GM12864 (cell line): ENCODE measurements around the gene FSTL5.

Source experiments
- DNase-seq: peaks from one replicate; pipeline ENCODE4 v3.0.0-alpha.2; 2011; ENCODE audit warnings: low read depth
- H3K4me3 ChIP-seq: 2 replicates; pipeline ENCODE4 v1.5.1; 2011; ENCODE audit warnings: mild to moderate bottlenecking, low read depth, low read length, control low read depth
- TF ChIP-seq, protein P1 (sequence below): IDR thresholded peaks from 2 replicates; pipeline ENCODE4 v1.5.1; 2011; ENCODE audit warnings: low read depth, mild to moderate bottlenecking, moderate library complexity, low read length, control low read depth, inconsistent platforms; ENCODE audit errors: missing control alignments

Gene FSTL5

DNA sequence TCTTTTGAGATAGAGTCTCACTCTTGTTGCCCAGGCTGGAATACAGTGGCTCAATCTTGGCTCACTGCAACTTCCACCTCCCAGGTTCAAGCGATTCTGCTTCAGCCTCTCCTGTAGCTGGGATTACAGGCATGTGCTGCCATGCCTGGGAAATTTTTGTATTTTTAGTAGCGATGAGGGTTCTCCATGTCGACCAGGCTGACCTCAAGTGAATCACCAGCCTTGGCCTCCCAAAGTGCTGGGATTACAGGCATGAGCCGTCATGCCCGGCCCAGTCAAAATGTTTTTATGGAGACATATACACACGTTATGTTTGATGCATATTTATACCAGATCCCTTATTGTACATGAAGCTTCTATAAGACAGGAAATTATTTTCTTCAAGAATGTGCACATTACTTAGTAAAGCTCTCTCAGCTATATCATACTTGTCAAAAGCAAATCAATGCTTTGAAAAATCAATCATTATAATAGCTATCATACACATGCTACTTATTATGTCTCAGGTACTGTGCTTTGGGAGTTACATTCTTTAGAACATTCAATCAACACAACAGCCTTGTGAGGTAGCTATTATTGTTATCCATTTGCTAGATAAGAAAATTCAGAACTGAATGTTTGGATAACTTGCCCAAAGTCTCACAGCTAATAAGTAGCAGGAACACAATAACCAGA lies 269.2 kb downstream of the FSTL5 start:
- H3K4me3 ChIP-seq: no peak overlapping the region
- TF ChIP-seq, protein P1, sequence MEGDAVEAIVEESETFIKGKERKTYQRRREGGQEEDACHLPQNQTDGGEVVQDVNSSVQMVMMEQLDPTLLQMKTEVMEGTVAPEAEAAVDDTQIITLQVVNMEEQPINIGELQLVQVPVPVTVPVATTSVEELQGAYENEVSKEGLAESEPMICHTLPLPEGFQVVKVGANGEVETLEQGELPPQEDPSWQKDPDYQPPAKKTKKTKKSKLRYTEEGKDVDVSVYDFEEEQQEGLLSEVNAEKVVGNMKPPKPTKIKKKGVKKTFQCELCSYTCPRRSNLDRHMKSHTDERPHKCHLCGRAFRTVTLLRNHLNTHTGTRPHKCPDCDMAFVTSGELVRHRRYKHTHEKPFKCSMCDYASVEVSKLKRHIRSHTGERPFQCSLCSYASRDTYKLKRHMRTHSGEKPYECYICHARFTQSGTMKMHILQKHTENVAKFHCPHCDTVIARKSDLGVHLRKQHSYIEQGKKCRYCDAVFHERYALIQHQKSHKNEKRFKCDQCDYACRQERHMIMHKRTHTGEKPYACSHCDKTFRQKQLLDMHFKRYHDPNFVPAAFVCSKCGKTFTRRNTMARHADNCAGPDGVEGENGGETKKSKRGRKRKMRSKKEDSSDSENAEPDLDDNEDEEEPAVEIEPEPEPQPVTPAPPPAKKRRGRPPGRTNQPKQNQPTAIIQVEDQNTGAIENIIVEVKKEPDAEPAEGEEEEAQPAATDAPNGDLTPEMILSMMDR: no peak
- DNase-seq: no peak

DNA sequence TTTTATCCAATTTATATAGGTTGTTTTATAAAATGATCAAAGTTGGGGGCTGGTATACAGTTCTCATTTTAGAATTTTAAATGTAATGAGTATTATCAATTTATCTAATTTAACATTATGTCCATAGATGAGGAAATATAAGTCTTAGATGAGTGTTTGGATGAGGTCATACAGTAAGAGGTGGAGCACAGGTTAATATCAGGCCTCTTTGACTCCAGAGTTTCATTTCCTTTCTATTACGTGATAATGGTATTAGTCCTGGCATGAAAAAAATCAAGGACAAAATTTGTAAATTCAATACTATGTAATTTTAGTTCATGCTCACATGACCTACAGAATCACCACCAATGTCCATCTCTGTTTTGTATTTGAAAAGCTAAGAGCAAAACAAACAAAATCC lies 269.8 kb downstream of the FSTL5 start:
- DNase-seq: no peak
- no peak overlapping the region for H3K4me3 ChIP-seq
- TF ChIP-seq, protein P1: no peak

- H3K4me3 ChIP-seq: no peak overlapping the region
- TF ChIP-seq, protein P1: no peak
- DNase-seq: no peak
Observed at GRCh38 chr4:161893566-161893965, 270.2 kb downstream of the FSTL5 start.

DNA sequence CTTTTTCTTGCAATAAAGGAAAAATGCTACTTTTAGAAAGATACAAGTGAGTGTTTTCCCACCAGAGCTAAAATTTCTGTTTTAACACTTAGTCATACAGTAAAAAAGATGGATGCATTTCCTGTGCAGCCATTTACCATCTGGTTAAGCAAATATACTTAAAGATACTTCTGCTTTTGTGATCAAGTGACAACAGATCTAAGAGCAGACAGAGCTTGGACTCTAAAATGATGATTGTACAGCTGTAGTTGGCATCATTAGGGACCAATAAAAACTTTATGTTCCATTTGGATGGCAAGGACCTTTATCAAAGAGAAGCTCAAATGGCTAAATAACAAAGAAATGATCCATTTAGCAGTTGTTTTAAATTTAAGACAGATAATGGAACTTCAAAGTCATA lies 270.8 kb downstream of the FSTL5 start:
- TF ChIP-seq, protein P1: no peak
- no peak overlapping the region for H3K4me3 ChIP-seq
- DNase-seq: no peak

DNA sequence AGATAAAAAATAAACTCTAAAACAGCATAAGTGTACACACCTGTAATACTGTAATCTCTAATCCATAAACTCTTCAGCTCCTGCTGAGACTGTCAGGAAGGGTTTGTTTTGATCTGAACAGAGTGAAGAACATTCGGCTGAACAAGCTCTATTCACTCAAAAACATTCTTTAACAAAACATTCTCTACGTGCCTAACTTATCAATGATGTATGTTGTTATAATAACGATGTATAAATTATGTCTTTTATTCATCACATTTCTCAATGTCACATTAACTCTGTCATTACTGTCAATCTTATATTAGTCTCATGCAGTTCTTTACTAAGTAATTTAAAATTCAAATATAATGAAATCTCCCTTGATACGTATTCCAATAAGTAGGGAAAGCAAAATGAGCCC lies 280.6 kb downstream of the FSTL5 start:
- no peak overlapping the region for H3K4me3 ChIP-seq
- TF ChIP-seq, protein P1: no peak
- DNase-seq: no peak

DNA sequence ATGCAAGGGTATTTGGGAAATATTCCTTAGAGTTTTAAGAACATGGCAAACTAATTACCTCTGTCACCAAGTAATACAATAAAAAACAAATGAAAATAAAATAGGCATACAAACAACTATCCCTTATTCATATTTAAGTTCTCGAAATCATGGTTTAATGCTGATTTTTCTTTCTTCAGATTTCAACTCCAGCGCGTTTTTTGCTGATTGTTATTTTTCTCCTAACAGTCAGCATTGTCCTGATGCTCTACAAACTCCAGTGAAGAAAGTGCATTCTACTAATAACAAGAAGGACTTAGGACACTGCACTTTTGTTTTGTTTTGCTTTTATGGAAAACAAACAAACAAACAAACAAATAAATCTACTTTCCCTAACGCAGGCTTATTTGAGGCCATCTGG lies 282.4 kb downstream of the FSTL5 start:
- TF ChIP-seq, protein P1: no peak
- H3K4me3 ChIP-seq: no peak overlapping the region
- DNase-seq: no peak

DNA sequence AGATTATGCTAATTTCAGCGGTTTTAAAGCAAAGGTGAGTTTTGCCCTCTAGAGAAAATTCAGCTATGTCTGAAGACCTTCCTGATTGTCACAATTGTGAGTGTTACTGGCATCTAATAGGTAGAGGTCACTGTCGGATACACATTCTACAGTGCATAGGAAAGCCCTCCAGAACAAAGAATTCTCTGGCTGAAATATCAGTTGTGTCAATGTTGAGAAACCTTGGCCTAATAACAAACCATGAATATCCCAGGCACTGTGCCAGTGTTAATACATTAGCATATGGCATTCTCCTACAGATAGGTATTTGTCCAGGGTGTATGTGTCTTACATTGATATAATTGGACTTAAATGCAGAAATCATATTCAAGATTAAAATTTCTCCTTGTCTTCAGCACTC lies 294.3 kb downstream of the FSTL5 start:
- no peak overlapping the region for H3K4me3 ChIP-seq
- TF ChIP-seq, protein P1: no peak
- DNase-seq: no peak
